Bone marrow (tissue), 2 donors: ENCODE results near the gene FGGY.
A peak's percentile ranks its signal among the peaks of the same experiment; 100 is the strongest.
"Not testable (repeated sequence)": the region's sequence is repeated elsewhere in the genome, so short reads cannot be mapped to it uniquely, and the experiment has no call there.

Source experiments
- DNase-seq, 2 donors: peaks; one replicate each; lab custom pipeline; 2025; lab: John Stamatoyannopoulos, UW

The FGGY gene

DNA sequence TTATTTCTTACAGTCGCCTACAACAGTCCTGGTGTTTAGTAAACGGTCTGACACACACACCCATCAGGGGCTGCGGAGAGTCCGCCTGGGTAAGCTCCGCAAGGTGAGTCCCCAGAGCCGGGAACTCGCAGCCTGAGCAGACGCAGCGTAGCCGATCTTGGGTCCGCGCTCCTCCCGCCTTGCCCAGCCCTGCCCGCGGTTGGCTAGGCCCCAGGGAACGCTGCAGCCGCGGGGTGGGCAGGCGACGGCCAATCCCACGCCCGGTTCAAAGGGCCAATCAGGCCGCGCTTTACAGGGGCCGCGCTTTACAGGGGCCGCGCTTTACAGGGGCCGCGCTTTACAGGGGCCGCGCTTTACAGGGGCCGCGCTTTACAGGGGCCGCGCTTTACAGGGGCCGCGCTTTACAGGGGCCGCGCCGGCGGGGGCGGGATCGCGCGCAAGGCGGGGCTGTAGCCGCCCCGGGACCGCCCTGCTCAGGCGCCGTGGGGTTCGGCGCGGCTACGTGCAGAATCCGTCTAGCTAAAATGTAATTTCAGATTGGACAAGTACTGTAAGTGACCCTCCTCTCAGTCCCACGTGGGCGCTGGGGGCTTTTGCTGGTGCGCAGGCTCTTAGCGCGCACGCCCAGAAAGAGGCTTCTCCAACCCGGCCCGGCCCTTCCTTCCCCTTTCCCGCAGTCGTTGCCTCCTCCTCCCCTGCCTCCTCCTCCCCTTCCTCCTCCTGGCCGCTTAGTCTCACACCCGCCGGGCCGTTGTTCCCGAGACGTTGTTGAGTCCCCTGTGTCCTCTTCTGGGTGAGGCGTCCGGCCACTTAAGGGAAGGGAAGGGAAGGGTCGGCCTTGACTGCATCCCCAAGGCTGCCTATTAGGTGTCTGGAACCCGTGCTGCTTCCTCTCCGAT lies at the start of gene FGGY:
TSS of gene FGGY (plus strand) at position 737 of the 899 bp plus-strand sequence. CDS start 24,456 bp downstream, outside the sequence.
- peak; percentile 86 to 98 for DNase-seq

GRCh38 chr1:59248758-59249157 lies 48.1 kb upstream of the FGGY start:
- DNase-seq, result no peak

DNA sequence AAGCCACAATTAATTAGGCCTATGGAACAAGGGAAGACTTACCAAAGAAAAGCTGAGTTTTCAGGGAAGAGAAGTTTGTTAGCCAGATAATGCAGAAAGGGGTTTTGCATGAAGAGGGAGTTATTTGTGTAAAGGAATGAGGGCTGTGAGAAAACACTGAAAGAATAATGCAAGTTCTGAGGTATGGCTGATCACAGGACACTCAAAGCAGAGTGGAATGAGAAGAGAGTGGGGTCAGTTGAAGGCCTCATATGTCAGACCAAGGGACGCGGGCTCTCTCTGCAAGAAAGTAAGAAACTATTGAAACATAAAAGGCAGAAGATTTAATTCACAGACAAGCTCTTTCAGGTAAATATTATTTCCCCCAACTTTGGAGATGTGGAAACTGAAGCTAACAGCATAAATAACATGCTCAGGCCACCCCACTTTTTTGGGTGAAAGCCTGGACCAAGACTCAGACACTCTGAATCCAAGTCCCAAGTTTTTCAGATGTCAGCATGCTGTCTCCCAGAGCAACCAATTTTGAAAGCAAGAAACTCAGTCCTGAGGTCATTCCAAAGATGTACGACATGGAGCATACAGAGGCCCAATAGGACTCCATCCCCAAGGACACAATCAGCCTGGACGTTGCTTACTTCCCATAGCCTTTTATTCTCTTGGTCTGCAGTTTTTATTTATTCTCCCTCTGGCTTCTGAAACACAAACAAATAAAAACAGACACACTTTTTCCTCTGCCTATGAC lies 47.3 kb upstream of the FGGY start:
- no peak for DNase-seq

DNA sequence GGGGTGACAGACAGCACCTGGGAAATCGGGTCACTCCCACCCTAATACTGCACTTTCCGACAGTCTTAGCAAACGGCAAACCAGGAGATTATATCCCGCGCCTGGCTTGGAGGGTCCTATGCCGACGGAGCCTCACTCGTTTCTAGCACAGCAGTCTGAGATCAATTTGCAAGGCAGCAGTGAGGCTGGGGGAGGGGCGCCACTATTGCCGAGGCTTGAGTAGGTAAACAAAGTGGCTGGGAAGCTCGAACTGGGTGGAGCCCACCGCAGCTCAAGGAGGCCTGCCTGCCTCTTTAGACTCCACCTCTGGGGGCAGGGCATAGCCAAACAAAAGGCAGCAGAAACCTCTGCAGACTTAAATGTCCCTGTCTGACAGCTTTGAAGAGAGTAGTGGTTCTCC lies 45.8 kb upstream of the FGGY start:
- not testable (repeated sequence) for DNase-seq

DNA sequence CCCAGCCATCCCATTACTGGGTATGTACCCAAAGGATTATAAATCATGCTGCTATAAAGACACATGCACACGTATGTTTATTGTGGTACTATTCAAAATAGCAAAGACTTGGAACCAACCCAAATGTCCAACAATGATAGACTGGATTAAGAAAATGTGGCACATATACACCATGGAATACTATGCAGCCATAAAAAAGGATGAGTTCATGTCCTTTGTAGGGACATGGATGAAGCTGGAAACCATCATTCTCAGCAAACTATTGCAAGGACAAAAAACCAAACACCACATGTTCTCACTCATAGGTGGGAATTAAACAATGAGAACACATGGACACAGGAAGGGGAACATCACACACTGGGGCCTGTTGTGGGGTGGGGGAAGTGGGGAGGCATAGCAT lies 40.5 kb upstream of the FGGY start:
- not testable (repeated sequence) for DNase-seq

DNA sequence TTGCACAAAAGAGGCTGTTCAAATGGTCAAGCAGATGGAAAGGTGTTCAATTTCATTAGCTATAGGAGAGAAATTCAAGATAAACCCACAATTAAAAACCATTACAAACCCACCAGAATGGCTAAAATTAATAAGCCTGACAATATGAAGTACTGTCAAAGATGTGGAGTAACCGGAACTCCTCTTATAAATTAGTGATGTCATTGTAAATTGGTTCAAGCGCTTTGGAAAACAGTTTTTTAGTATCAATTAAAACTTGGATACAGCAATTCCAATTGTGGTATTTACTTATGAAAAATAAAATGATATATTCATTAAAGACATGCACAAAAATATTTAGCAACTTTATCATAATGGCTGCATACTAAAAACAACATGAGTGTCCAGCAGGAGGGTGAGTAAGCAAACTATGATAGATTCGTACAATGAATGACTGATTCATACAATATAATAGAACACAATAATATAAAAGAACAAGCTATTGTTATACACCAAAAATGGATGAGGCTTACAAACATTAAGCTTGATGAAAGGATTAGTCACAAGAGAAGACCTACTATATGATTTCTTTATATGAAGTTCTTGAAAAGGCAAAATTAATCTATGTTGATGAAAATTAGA lies 38.4 kb upstream of the FGGY start:
- no peak for DNase-seq

DNA sequence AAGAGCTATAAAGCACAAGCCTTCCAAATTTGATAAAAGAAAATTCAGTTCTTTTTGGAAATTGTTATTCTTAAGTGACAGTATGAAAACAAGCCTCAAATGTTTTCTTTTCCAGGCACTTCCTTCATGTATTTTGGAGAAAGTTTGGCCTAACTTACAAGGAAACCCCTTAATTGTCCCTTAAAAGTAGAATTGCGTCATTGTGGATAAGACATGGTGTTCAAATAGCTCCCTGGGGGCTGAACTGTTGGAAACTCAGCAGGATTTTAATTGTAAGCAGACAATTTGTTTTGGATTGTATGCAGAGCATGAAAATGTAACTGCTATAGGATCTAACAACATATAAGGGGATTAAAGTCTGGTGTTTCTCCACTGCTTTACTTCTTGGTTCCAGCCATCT lies 35.4 kb upstream of the FGGY start:
- no peak for DNase-seq

DNA sequence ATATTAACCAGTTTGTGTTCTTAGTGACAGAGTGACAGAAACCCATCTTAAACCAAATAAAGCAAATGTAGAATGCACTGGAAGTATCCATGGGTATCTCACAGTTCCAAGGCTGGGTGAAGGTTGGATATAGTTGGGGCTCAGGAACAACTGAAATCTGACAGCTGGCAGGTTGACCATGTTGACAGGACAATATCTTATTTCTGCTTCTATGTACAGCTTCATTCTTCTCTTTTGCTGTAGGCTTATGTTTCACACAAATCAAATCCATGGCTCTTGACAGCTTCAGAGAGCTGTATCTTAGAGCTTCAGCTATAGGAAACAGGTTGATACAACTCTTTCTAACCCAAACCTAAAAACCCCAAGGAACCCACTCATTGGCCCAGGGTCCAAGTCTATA lies 34.3 kb upstream of the FGGY start:
- no peak for DNase-seq

DNA sequence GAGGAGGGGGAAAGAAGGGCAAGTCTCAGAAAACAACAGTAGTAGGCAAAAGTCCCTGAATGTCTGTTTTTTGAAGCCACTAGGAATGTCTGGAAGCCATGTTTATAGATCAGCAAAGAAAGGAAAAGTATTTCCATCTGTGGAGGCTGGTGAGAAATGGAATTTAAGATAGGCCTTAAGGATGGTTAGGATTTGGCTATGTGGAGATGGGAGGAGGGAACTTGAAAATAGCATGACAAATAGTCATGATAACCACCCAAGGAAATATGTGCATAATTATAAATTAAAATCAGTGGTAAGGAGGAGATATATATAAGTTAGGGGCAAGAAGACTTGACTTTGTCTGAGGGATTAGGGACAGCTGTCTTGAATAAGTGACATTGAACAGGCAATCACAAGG lies 33.8 kb upstream of the FGGY start:
- no peak for DNase-seq

DNA sequence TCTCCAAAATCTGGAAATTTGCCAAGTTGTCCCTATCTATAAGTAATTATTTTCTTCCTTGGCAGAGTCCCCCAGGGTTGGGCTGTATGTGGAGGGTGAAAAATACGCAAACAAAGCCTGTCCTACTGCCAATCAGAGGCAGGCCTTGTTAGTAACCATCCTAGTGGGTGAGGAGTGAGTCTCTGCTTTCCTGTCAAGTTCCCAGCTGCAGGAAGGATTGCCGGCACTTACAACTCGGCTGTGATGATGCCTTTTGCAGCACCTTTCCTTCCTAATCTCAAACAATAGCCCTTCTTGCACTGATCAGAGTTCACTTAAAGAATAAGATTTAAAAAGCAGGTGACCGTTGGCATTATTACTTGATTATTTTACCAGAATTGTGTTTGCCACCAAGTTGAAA lies 31.3 kb upstream of the FGGY start:
- no peak for DNase-seq

DNA sequence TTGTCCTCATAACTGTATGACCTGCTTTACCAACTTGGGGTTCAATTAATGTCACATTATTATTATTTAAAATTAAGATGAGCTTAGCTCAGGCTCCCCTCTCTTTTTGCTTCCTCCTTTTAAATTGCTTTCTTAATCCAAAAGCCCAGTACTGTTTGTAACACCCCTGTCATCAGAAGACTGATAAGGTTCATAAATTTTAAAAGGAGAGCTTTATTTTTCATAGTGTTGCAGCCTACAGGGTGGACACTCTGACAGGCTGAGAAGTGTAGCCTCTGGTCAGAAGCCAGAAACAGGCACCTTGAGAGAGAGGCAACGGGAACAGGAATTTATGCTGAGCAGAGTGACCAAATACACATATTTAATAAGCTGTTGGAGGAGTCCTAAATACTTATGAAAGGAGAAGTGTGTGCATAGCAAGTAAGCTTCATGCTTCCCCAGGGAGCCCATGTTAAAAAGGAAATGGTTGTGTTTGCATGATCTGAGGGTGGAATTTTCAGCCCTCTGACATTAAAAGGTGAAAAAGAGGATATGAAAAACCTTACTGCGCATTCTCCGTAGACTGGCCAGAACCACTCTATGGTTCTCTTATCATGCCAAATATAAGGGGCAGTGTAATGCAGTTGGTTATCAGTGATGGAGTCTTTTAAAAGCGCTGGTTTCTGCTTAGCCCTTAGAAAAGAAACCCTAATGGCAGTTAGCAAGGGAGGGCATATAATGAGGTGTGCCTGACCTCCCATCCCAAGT lies 30.5 kb upstream of the FGGY start:
- DNase-seq, result no peak

- no peak for DNase-seq
Measured at GRCh38 chr1:59266927-59267293, 30.0 kb upstream of the FGGY start.

DNA sequence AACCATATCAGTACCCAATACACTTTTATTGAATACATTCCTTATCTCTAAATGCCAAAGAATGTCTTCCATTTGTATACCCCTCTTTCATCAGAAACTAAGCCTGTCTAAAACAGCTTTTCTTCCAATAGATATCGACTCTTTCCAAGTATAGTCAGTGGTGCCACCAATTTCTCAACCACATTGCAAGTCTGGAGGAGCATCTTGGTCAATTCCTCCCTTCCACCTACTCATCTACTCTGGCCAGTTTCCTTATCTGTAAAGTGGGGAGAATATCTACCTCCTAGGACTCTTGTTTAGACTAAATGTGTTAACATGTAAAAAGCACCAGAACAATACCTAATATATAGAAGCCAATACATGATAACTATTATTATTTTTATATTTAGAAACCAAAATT lies 28.5 kb upstream of the FGGY start:
- DNase-seq, result no peak

DNA sequence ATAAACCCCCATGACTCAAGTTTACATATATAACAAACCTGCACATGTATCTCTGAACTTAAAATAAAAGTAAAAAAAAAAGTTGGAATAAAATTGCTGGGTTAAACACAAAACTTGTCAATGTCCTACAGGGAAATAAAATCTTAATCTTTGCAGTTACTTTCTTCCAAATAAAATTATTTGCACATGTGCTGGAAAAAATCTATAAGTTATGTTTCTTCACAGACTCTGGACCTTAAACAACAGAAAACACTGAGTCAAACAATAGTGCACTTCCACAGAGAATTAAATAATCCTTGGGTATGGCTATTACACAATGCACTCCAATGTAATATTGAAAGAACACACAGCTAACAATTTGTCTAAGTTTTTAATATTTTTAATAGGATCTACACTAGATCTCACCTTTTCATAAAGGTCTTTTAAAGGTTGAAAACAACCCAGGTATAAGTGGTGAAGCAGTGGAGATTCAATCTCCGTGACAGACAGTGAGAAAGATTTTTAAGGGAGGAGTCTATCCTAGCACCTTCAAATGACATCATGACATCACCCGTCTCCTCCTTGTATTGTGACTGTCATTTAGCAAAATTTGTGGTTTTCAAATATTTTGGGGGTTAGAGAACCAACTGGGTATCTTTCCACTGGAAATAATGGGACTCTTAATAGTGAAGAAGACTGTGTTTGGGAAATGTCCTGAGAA lies 25.2 kb upstream of the FGGY start:
- DNase-seq, result no peak

DNA sequence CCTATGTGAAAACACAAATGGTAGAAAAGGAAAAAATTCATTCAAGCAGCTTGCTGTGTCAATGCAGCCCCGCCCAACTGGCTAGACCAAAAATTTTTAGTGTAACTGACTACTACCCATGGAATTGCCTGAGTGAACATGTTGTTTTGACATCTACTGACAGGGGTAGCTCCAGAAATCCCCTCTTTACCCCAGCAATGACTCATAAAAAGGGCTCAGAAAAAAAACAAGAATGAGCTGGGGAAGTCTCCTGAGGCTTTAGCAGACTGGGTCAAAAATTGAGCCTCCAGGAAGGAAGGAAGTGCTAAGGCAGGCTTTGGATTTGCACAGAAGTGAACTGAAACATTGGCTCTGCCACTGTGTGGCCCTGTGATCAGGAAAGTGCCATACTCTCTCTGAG lies 24.4 kb upstream of the FGGY start:
- DNase-seq, result peak in 1 of 2 donors; percentile 20

- DNase-seq, result no peak
Measured at GRCh38 chr1:59276439-59276851, 20.4 kb upstream of the FGGY start.

DNA sequence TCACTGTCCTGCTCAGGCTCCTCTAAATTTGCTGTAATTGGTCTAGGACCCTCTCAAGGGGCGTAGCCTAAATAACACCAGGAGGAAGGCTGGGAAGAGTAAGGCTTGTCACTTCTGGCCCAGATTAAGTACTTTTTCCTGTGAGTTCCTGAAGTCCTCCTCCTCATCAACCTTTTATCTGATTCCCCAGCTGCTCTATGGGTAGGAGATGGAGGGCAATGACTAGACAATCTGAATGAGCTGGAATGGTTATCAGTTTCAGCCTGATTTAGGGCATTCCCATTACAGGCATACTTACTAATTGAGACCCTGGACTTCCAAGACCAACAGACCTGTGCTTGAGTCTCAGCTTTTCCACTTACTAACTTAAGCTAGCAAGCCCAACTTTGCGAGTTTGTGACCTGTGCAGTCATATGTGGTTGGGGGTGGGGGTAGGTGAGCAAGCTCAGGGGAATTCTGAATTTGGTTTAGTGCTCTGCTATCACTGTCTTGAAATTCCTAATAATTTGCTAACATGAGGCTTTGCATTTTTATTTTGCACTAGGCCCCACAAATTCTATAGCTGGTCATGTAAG lies 18.0 kb upstream of the FGGY start:
- no peak for DNase-seq

- no peak for DNase-seq
Measured at GRCh38 chr1:59279645-59280044, 17.2 kb upstream of the FGGY start.

GRCh38 chr1:59282951-59283350 lies 13.9 kb upstream of the FGGY start:
- DNase-seq, result no peak

DNA sequence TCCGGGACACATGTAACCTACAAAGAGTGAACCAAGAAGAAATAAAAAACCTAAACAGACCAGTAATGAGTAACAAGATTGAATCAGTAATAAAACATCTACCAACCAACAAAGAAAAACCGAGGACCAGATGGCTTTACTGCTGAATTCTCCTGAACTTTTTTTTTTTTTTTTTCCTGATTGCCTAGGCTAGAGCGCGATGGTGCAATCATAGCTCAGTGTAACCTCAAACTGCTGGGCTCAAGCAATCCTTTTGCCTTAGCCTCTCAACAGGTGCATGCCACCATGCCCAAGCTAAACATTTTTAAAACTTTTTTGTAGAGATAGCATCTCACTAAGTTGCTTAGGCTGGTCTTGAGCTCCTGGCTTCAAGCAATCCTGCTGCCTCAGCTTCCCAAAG lies 11.2 kb upstream of the FGGY start:
- DNase-seq, result no peak

DNA sequence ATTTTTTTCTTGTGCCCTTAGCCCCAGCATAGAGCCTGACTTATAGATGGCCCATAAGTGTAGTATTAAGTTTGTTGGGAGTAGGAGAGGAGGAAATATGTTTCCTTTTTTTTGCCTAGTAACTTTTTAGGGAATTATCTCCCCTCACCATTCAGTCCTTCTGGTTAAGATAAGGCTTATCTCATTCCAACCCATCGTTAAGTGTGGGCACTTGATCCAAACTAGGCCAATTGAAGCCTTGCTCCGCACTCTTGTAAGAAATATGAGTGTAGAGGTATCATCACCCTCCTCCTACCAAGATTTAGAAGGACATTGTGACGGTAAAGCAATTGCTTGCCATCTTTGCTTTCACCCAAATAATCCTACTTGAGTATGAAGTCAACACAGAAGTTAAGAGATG lies 8.8 kb upstream of the FGGY start:
- no peak for DNase-seq
